ENCODE measurements around the gene CGB1.

- TF ChIP-seq SP2 (tag by site-specific recombination; IDR thresholded peaks at IDR 0.05): no peak
- TF ChIP-seq, protein P1, sequence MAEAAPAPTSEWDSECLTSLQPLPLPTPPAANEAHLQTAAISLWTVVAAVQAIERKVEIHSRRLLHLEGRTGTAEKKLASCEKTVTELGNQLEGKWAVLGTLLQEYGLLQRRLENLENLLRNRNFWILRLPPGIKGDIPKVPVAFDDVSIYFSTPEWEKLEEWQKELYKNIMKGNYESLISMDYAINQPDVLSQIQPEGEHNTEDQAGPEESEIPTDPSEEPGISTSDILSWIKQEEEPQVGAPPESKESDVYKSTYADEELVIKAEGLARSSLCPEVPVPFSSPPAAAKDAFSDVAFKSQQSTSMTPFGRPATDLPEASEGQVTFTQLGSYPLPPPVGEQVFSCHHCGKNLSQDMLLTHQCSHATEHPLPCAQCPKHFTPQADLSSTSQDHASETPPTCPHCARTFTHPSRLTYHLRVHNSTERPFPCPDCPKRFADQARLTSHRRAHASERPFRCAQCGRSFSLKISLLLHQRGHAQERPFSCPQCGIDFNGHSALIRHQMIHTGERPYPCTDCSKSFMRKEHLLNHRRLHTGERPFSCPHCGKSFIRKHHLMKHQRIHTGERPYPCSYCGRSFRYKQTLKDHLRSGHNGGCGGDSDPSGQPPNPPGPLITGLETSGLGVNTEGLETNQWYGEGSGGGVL (tag by site-specific recombination; IDR thresholded peaks at IDR 0.05): no peak
- TF ChIP-seq, protein P2, sequence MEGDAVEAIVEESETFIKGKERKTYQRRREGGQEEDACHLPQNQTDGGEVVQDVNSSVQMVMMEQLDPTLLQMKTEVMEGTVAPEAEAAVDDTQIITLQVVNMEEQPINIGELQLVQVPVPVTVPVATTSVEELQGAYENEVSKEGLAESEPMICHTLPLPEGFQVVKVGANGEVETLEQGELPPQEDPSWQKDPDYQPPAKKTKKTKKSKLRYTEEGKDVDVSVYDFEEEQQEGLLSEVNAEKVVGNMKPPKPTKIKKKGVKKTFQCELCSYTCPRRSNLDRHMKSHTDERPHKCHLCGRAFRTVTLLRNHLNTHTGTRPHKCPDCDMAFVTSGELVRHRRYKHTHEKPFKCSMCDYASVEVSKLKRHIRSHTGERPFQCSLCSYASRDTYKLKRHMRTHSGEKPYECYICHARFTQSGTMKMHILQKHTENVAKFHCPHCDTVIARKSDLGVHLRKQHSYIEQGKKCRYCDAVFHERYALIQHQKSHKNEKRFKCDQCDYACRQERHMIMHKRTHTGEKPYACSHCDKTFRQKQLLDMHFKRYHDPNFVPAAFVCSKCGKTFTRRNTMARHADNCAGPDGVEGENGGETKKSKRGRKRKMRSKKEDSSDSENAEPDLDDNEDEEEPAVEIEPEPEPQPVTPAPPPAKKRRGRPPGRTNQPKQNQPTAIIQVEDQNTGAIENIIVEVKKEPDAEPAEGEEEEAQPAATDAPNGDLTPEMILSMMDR (tag by site-specific recombination; IDR thresholded peaks at IDR 0.05): no peak
- no peak for TF ChIP-seq ZNF677 (tag by site-specific recombination; IDR thresholded peaks at IDR 0.05)
- TF ChIP-seq, protein P3, sequence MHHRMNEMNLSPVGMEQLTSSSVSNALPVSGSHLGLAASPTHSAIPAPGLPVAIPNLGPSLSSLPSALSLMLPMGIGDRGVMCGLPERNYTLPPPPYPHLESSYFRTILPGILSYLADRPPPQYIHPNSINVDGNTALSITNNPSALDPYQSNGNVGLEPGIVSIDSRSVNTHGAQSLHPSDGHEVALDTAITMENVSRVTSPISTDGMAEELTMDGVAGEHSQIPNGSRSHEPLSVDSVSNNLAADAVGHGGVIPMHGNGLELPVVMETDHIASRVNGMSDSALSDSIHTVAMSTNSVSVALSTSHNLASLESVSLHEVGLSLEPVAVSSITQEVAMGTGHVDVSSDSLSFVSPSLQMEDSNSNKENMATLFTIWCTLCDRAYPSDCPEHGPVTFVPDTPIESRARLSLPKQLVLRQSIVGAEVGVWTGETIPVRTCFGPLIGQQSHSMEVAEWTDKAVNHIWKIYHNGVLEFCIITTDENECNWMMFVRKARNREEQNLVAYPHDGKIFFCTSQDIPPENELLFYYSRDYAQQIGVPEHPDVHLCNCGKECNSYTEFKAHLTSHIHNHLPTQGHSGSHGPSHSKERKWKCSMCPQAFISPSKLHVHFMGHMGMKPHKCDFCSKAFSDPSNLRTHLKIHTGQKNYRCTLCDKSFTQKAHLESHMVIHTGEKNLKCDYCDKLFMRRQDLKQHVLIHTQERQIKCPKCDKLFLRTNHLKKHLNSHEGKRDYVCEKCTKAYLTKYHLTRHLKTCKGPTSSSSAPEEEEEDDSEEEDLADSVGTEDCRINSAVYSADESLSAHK (tag by site-specific recombination; IDR thresholded peaks at IDR 0.05): no peak
- TF ChIP-seq ZNF473 (tag by site-specific recombination; IDR thresholded peaks at IDR 0.05): no peak
- no peak for TF ChIP-seq PATZ1 (tag by site-specific recombination; IDR thresholded peaks at IDR 0.05)
- no peak for TF ChIP-seq ZFP37 (tag by site-specific recombination; IDR thresholded peaks at IDR 0.05)
- TF ChIP-seq KLF10 (tag by site-specific recombination; IDR thresholded peaks at IDR 0.05): no peak
- TF ChIP-seq, protein P4, sequence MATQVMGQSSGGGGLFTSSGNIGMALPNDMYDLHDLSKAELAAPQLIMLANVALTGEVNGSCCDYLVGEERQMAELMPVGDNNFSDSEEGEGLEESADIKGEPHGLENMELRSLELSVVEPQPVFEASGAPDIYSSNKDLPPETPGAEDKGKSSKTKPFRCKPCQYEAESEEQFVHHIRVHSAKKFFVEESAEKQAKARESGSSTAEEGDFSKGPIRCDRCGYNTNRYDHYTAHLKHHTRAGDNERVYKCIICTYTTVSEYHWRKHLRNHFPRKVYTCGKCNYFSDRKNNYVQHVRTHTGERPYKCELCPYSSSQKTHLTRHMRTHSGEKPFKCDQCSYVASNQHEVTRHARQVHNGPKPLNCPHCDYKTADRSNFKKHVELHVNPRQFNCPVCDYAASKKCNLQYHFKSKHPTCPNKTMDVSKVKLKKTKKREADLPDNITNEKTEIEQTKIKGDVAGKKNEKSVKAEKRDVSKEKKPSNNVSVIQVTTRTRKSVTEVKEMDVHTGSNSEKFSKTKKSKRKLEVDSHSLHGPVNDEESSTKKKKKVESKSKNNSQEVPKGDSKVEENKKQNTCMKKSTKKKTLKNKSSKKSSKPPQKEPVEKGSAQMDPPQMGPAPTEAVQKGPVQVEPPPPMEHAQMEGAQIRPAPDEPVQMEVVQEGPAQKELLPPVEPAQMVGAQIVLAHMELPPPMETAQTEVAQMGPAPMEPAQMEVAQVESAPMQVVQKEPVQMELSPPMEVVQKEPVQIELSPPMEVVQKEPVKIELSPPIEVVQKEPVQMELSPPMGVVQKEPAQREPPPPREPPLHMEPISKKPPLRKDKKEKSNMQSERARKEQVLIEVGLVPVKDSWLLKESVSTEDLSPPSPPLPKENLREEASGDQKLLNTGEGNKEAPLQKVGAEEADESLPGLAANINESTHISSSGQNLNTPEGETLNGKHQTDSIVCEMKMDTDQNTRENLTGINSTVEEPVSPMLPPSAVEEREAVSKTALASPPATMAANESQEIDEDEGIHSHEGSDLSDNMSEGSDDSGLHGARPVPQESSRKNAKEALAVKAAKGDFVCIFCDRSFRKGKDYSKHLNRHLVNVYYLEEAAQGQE (tag by site-specific recombination; IDR thresholded peaks at IDR 0.05): no peak
- TF ChIP-seq, protein P5, sequence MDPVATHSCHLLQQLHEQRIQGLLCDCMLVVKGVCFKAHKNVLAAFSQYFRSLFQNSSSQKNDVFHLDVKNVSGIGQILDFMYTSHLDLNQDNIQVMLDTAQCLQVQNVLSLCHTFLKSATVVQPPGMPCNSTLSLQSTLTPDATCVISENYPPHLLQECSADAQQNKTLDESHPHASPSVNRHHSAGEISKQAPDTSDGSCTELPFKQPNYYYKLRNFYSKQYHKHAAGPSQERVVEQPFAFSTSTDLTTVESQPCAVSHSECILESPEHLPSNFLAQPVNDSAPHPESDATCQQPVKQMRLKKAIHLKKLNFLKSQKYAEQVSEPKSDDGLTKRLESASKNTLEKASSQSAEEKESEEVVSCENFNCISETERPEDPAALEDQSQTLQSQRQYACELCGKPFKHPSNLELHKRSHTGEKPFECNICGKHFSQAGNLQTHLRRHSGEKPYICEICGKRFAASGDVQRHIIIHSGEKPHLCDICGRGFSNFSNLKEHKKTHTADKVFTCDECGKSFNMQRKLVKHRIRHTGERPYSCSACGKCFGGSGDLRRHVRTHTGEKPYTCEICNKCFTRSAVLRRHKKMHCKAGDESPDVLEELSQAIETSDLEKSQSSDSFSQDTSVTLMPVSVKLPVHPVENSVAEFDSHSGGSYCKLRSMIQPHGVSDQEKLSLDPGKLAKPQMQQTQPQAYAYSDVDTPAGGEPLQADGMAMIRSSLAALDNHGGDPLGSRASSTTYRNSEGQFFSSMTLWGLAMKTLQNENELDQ (tag by site-specific recombination; IDR thresholded peaks at IDR 0.05; ENCODE audit: low read depth): no peak
- TF ChIP-seq ZNF274 (IDR thresholded peaks at IDR 0.05; ENCODE audit: low read length): no peak
- no peak for TF ChIP-seq ZNF274 (tag by site-specific recombination; IDR thresholded peaks at IDR 0.05; ENCODE audit: borderline replicate concordance)
Observed at GRCh38 chr19:49006905-49007304, 29.8 kb downstream of the CGB1 start.
